Stimulated activated CD8-positive, alpha-beta memory T cell treated with anti-CD3 and anti-CD28 coated beads, Interleukin-12 subunit alpha, Interleukin-12 subunit beta, amount 100 ng/mL, for 24 hours (primary cell): Measurements from ENCODE around the gene RNF31.
A peak's percentile ranks its signal among the peaks of the same experiment; 100 is the strongest.

Experiments
- DNase-seq: peaks from one replicate; pipeline ENCODE4 v3.0.0-alpha.2; 2020; ENCODE audit errors: extremely low read depth

Gene RNF31

DNA sequence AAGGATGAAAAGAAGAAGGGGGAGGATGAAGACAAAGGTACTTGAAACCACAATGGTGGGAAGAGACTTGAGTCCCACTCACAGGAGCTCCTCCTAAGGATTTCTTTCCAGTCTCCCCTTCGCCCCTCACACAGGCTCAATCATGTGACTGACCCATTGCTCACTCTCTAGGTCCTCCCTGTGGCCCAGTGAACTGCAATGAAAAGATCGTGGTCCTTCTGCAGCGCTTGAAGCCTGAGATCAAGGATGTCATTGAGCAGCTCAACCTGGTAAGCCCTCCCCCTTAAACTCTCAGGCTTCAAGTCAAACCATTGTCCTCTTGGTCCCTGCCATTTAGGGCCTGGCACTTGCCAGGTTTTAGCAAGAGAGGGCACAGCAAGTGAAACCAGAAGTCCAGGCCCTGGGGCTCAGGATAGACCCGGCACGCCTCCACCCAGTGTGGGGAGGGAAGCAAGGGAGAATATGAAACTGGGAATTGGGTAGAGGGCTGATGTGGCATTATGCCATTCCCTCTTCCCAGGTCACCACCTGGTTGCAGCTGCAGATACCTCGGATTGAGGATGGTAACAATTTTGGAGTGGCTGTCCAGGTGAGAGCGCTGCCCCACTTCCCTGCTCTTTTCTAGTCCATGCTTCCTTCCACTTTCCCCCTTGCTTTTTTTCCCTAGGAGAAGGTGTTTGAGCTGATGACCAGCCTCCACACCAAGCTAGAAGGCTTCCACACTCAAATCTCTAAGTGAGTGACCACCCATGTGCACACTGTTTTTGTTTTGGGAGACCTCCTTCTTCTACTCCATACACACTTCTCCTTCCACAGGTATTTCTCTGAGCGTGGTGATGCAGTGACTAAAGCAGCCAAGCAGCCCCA is 9.5 kb upstream of the RNF31 start:
- no peak for DNase-seq

DNA sequence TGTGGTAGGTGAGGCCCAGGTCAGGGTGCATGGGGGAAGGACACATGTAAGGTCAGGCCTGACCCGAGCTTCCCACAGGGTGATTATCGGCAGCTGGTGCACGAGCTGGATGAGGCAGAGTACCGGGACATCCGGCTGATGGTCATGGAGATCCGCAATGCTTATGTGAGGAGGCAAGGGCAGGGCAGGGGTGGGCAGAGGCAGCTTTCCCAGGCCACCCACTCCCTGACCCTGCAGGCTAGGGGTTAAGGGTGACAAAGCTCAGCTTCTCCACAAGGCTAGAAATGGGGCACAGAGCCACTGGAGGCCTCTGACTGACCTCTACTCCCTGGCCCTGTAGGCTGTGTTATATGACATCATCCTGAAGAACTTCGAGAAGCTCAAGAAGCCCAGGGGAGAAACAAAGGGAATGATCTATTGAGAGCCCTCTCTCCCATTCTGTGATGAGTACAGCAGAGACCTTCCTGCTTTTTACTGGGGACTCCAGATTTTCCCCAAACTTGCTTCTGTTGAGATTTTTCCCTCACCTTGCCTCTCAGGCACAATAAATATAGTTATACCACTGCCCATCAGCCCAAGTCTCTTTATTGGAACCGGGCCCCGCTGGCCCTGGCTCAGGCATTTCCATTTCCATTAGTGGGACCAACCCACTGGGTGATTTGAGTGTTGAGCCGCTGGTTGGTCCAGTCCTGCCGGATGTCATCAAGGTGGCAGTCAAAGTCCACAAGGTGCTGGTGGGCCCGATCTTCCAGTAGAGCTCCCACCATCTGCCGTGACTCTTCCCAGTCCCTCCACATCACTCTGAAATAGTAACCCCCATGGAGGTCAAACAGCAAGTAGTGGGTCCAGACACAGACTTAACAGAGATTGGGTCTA is 8.7 kb upstream of the RNF31 start:
- DNase-seq, result no peak

DNA sequence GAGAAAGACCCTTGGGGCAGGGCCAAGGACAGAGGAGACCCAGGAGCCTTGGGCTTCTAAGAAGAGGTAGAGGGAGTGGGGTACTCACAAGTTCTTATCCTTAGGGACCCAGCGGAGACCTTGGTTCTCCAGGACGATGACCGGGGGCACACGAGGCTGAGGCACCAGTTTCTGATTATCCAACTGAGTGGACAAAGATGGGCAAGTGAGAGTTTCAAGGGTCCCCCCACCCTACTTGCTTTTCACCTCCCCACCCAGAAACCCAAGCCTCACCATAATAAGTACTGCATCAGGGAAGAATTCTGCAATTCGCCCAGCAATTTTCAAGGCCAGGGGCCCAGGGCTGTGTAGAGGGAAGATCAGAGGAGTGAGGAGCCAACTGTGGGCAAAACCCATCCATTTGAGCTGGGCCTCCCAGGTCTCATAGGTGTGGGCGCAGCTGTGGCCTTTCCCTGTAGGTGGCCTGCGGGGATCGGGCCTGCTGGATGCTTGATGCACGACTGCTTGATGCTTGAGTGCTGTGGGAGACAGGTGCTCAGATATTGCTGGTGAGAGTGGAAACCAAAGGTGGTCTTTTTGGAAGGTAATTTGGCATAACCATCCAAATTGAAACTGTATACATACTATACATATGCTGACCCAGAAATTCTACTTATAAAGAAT is 7.9 kb upstream of the RNF31 start:
- no peak for DNase-seq

DNA sequence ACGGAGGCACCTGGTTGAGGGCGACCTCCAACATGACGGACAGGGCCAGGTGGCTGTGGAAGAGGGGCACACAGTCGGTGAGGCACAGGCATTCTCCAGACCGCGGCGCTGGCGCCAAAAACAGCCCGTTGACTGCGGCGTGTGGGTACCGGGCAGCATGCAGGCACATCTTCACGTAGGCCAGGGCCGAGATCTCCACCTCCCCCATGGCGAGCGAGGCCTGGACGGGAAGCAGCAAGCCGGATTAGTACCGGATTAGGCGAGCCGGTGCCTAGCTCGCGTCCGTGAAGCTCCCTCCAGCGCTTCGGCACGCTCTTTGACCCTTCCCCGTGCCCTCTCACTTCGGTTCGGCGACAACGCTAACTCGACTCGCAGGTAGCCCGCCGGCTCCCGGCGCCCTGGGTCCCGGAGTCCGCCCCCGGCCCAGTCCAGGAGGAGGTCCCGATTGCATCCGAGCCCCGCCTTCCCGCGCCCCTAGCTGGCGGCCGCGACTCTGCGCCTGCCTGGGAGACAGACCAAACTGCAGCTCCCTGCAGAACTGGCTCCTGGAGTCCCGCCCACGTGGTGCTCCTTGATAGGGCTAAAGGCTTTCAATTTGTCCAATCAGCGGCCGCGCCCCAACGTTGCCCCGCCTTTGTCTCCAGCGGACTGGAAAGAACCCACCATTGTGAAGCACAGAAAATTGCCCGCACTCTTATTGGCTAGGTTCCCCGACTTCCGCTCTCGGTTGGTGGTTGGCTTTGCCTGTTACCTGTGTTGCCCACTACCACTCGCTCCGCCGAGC is 6.0 kb upstream of the RNF31 start, which contains the start of gene EMC9:
EMC9 (minus strand) TSS at position 495 of the 784 bp plus-strand sequence; CDS start at position 208, 287 bp downstream.
- peak; percentile 98 for DNase-seq

DNA sequence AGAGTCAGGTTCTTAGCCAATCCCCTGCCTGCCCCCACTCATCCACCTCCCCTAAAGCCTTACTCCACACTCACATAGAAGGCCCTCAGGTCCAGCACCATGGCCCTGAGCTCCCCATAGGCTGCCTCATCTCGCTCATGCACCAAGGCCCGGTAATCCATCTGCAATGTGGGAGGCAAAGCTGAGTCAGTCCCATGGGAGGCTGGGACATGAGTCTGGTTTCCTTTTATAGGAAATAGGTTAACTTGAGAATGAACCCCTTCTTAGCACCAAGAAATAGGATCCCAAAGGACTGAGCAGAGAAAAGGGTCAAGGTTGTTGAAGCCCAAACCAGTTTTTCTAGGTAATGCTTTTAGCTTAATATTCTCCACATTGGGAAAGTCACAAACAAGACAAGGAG is 3.8 kb upstream of the RNF31 start:
- DNase-seq, result no peak

DNA sequence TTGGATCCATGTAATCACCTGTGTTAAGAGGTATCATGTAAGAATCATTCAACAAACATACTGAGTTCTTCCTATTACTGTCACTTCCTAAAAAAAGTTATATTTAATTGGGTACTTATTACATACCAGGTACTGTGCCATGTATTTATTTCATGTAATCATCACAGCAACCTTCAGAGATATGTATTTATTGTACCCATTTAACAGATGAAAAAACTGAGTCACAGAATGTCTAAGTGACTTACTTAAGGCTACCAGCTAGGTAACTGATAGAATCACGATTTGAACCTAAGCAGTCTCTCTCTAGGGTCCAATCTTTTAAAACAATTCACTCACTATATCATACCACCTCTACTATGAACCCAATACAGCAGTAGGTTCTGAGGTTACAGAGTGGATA is 2.8 kb upstream of the RNF31 start:
- no peak for DNase-seq

DNA sequence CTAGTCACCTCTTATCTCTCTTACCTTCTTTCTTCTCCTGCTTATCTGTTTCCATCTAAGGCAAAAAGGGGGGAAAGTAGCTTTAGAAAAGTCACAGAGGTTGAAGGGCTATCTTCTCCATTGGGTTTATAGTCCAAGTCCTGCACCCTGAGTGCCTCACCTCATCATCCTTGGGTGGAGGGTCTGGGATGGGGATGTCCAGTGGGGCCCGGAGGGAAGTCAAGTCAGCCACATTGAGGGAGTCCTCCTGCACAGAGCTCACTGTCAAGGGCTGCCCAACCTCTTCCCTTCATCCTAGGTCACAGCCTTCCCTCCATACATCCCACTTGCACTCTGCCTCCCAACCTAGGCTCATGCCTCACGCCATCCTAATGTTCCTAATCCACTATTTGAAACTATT is 2.1 kb upstream of the RNF31 start:
- no peak for DNase-seq

DNA sequence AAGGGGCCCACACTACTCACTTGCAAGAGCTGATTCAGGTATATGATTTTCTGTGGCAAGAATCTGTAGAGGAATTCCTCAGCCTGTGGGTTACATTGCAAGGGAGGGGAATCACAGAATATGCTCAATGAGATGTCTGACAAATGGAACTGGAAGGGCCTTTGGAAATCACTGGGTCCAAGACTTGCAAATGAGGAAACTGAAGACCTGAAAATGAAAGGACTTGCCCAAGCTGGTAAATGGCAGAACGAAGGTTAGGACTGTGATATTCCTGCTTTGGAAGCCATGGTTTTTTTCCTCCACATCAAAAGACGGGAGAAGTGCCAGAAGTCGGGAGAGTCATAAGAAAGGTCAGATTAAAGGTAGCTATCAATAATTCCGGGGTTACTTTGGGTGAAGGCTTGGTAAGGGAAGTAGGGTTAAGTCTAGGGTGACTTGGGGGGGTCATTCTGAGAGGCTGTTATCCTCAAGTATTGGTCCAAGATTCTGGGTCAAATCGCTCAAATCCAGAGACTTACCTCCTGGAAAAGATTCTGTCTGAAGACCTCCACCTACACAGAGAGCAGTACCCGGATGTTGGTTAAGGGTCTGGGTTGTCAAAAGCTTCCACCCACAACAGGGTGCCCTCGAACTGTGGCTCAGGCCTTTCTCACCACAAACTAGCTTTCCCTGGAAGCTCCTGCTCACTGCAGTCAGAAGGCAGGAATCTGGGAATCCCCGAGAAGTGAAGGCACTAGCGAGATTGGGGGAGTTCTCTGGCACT is 1.4 kb upstream of the RNF31 start:
- DNase-seq, result no peak

DNA sequence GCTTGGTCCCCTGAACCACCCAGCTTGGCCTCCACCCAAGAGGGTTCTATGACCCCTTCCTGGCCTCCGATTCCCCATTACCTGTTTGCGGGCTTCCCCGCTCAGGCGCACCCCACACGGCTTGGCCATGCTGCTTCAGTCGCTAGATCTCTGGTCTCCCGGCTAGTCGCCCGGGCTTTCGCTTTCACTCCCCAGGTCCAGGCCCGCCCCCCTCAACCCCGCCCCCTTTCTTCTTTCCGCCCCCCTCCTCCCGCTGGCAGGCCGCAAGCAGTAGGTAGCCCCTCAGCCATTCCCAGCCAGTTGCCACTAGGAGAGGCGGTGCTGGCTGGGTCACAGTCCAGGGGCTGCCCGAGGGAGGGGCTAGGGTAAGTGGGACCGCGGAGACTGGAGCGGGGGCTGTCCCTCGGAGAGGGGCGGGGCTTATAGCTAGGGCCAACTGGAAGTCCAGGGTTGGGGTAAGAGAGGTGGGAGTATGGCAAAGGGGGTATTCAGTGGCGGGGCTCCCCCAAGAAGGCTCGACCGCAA is 783 bp upstream of the RNF31 start, which contains the start of gene PSME2:
PSME2 (minus strand) TSS at position 158 of the 525 bp plus-strand sequence; CDS start at position 129, 29 bp downstream.
- DNase-seq, result peak; percentile 82

DNA sequence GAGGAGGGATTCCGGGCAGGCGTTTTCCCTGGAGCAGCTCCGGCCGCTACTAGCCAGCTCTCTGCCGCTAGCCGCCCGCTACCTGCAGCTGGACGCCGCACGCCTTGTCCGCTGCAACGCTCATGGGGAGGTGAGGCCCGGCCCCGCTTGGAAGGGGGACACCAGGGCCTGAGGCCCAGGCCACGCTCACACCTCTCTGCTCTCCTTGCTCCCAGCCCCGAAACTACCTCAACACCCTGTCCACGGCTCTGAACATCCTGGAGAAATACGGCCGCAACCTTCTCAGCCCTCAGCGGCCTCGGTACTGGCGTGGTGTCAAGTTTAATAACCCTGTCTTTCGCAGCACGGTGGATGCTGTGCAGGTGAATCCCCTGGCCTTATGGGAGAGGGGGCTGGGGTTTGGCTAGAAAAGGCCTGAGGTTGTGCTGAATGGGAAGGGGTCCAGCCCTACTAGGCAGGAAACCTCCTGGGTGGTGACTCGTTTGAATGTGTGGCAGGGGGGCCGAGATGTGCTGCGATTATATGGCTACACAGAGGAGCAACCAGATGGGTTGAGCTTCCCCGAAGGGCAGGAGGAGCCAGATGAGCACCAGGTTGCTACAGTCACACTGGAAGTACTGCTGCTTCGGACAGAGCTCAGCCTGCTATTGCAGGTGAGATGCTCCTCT is 597 bp downstream of the RNF31 start:
- no peak for DNase-seq

DNA sequence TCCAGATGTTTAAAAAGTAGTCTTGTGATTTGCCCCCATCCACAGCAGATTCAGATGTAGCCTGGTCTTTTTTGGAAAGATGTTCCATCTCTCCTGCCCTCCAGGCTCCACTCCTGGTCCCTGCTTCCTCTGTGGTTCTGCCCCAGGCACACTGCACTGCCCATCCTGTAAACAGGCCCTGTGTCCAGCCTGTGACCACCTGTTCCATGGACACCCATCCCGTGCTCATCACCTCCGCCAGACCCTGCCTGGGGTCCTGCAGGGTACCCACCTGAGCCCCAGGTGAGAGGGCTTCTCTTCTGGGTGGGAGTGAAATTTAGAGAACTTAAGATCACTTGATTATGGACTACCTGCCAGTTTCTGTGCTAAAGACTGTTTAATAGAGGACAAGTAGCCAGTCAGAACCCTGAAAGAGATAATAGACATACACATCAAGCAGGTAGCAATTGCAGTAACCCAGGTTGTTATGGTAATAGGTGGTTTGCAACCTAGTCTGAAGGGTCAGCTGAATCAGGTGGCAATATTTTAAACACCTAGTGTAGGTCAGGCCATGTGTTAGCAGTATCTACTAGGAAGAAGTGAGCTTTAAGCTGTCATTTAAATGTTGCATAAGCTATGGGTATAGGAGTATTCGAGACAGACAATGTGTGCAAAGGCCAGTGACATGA is 2.1 kb downstream of the RNF31 start:
- DNase-seq, result no peak

DNA sequence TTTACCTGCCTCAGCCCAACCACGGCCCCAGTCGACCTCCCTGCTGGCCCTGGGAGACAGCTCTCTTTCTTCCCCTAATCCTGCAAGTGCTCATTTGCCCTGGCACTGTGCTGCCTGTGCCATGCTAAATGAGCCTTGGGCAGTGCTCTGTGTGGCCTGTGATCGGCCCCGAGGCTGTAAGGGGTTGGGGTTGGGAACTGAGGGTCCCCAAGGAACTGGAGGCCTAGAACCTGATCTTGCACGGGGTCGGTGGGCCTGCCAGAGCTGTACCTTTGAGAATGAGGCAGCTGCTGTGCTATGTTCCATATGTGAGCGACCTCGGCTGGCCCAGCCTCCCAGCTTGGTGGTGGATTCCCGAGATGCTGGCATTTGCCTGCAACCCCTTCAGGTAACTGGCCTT is 2.8 kb downstream of the RNF31 start:
- DNase-seq, result no peak

DNA sequence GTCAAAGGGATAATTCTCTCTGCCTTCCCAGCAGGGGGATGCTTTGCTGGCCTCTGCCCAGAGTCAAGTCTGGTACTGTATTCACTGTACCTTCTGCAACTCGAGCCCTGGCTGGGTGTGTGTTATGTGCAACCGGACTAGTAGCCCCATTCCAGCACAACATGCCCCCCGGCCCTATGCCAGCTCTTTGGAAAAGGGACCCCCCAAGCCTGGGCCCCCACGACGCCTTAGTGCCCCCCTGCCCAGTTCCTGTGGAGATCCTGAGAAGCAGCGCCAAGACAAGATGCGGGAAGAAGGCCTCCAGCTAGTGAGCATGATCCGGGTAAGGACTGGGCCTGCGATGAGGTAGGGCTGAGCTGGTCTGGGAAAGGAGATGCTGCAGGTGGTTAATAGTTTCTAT is 3.3 kb downstream of the RNF31 start:
- DNase-seq, result no peak

DNA sequence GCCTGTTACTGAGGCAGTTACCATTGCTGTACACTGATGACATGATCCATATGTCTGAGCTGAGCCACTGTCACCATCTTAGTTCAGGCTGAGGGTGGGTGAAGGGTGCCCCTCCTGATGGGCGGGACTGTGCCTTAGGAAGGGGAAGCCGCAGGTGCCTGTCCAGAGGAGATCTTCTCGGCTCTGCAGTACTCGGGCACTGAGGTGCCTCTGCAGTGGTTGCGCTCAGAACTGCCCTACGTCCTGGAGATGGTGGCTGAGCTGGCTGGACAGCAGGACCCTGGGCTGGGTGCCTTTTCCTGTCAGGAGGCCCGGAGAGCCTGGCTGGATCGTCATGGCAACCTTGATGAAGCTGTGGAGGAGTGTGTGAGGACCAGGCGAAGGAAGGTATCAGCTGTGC is 3.7 kb downstream of the RNF31 start:
- no peak for DNase-seq

DNA sequence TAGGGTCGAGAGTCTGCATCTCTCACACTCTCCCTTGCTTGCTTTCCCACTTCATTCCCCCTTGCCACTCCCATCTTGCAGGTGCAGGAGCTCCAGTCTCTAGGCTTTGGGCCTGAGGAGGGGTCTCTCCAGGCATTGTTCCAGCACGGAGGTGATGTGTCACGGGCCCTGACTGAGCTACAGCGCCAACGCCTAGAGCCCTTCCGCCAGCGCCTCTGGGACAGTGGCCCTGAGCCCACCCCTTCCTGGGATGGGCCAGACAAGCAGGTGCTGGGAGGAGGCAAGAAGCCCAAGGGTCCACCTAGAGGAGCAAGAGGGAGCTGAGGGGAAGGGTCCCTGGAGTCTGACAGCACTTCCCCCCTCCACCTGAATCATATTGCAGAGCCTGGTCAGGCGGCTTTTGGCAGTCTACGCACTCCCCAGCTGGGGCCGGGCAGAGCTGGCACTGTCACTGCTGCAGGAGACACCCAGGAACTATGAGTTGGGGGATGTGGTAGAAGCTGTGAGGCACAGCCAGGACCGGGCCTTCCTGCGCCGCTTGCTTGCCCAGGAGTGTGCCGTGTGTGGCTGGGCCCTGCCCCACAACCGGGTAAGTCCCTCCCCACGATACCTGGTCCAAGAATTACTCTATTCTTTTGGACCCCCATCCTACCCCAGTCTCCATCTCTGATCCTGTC is 4.2 kb downstream of the RNF31 start:
- DNase-seq, result no peak

DNA sequence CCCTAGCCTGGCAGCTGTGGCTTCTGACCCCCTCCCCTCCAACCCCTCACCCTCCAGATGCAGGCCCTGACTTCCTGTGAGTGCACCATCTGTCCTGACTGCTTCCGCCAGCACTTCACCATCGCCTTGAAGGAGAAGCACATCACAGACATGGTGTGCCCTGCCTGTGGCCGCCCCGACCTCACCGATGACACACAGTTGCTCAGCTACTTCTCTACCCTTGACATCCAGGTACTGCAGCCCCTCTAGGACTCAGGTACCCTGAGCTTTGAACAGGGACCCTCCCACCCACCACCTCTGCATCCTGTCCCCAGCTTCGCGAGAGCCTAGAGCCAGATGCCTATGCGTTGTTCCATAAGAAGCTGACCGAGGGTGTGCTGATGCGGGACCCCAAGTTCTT is 7.8 kb downstream of the RNF31 start:
- DNase-seq, result no peak

DNA sequence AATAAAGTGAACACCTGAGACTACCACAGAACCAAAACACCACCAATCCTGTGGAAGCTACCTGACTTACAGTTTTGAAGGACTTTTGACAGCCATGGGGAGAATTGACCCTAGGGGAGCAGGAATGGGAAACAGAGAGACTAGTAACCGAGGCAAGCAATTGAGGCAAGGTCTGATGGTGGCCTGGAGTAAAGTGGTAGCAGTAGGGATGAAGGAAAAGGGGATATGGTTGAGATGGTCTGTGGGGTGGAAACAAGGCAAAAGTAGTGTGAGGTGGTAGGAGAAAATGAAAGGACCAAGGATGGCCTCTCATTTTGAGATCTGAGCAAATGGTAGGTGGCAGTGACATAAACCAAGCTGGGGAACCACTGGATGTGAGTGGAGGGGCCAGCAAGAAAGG is 9.5 kb downstream of the RNF31 start:
- no peak for DNase-seq

DNA sequence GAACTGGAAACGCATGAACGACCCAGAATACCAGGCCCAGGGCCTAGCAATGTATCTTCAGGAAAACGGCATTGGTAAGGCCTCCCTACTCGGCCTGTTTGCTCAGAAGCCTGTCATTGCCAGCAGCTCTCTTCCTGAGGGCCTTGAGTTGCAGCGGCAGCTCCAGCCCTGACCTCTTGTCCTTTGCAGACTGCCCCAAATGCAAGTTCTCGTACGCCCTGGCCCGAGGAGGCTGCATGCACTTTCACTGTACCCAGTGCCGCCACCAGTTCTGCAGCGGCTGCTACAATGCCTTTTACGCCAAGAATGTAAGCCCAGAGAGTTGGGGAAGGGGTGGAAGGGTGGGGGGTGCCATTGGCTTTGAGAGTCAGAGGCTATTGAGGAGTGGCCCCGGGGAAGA is 10.0 kb downstream of the RNF31 start:
- no peak for DNase-seq
